A172 (cell line): ENCODE results near the gene LPCAT1. TPM values are rescaled to one million over a fixed set of nuclear protein-coding genes. Genes with fewer than 3 reads are reported as not detected.
"Not testable (repeated sequence)": the region's sequence is repeated elsewhere in the genome, so short reads cannot be mapped to it uniquely, and the experiment has no call there.

Experiments
- DNase-seq: peaks from one replicate; pipeline ENCODE4 v3.0.0-alpha.2; 2015; ENCODE audit warnings: low spot score
- total RNA-seq: library from RNA; depleted of rRNA; stranded (reverse); fragments of >200 nt; shearing (Covaris generic); gene quantifications from 2 replicates; pipeline ENCODE4 v1.2.3, GENCODE V29; 2014; rRNA removed

LPCAT1 gene, protein sequence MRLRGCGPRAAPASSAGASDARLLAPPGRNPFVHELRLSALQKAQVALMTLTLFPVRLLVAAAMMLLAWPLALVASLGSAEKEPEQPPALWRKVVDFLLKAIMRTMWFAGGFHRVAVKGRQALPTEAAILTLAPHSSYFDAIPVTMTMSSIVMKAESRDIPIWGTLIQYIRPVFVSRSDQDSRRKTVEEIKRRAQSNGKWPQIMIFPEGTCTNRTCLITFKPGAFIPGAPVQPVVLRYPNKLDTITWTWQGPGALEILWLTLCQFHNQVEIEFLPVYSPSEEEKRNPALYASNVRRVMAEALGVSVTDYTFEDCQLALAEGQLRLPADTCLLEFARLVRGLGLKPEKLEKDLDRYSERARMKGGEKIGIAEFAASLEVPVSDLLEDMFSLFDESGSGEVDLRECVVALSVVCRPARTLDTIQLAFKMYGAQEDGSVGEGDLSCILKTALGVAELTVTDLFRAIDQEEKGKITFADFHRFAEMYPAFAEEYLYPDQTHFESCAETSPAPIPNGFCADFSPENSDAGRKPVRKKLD
- 46.1 and 97.1 TPM in 2 replicates for total RNA-seq

- DNase-seq, result peak; percentile 28
These were observed at the start of gene LPCAT1 for GRCh38 chr5:1523793-1524480. TSS of gene LPCAT1 (minus strand) at chr5:1523960. CDS start at chr5:1523844, 116 bp downstream.

GRCh38 chr5:1571875-1572274 lies 48.1 kb upstream of the LPCAT1 start:
- DNase-seq, result not testable (repeated sequence)

DNA sequence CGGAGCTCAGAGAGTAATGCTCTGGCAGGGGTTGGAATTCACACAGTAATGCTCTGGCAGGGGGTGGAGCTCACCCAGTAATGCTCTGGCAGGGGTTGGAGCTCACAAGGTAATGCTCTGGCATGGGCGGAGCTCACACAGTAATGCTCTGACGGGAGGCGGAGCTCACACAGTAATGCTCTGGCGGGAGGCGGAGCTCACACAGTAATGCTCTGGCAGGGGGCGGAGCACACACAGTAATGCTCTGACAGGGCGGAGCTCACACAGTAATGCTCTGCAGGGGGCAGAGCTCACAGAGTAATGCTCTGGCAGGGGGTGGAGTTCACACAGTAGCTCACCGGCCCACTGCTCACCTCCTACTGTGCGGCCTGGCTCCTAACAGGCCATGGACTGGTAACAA lies 47.2 kb upstream of the LPCAT1 start:
- DNase-seq, result no peak

- DNase-seq, result peak; percentile 82
These were observed 44.6 kb upstream of the LPCAT1 start for GRCh38 chr5:1568201-1568979.

GRCh38 chr5:1567527-1568200 lies 43.9 kb upstream of the LPCAT1 start:
- not testable (repeated sequence) for DNase-seq

GRCh38 chr5:1565737-1566734 lies 42.3 kb upstream of the LPCAT1 start:
- no peak for DNase-seq

GRCh38 chr5:1564824-1565736 lies 41.3 kb upstream of the LPCAT1 start:
- no peak for DNase-seq

- peak; percentile 74 for DNase-seq
These were observed 40.5 kb upstream of the LPCAT1 start for GRCh38 chr5:1564182-1564748.

DNA sequence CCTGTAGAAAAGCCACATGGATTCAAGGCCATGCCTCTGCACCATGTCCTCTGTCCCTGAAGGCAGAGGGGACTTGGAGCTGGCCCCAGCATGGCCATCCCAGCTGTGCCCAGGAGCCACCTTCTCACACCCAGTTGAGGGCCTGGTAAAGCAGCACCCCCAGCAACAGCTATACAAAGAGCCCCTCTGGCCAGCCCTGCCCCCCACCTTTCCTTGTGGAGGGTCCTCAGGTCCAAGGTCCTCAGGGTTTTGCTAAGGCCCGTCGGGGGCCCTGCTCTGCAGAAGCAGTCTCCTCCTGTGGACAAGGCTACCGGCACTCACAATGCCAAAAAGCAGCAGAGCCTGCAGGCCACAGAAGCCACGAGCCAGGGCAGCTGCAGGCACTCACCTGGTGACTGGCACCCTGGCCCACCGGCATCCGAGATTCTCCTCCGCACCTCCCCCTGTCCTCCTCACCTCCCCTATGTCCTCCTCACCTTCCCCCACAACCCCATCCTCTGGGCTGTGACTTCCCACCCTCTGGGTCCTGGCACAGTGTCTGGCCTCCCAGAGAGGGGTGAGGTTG lies 39.9 kb upstream of the LPCAT1 start:
- no peak for DNase-seq

DNA sequence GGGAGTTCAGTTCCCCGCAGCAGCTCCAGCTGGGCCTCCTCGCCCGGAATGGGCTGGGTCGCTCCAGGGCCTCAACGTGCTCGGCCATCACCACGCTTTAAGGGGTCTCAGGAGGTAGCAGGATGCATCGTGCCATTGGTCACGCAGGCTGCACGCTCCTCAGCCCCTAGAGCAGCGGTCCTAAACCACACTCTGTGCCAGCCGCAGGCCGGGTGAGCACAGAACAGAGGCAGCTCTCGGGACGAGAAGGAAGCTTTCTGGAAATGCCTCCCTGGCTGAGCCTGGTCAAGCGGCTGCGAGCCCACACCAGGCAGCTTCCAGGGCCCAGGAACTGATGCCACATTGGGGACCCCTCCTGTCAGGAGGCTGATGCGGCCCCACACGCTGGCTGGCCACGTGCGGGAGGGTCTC lies 39.3 kb upstream of the LPCAT1 start:
- DNase-seq, result no peak

DNA sequence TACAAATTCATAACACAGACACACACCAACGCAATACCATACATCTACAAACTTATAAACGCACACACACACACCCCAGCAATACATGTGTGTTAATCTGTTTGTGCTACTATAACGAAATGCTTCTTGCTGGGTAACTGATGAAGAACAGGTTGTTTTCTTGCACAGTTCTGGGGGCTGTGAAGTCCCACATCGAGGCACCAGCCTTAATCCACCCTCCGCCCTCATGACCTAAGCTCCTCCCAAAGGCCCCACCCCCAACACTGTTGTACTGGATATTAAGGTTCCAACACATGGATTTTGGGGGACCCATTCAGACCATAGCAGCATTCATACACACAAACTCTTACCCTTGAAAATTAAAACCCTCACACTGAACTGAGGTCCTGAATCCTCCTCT lies 38.8 kb upstream of the LPCAT1 start:
- no peak for DNase-seq

DNA sequence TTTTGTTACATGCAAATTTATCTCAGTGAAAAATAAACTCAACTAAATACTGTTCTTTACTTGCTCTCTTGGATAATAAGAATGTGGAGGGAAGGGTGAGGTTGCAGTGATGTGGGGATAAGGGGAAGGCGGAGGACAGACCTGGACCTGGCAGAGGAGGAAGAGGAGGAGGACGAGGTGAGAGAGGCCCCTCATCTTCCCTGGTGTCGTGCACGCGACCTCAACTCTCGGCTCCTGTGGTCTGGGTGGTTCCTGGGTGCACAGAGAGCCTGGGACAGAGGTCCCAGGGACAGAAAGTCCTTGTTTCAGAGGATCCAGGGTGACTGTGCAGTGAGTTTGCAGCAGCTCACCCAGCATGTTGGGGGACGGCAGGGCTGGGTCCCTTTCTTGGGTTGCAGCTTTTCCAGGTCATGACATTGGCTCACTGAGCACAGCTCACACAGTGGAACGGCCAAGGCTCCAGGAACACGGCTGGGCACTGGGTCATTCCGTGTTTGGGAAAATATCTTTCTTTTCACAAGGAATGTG lies 37.7 kb upstream of the LPCAT1 start:
- DNase-seq, result no peak

- not testable (repeated sequence) for DNase-seq
These were observed 36.7 kb upstream of the LPCAT1 start for GRCh38 chr5:1560499-1560898.

DNA sequence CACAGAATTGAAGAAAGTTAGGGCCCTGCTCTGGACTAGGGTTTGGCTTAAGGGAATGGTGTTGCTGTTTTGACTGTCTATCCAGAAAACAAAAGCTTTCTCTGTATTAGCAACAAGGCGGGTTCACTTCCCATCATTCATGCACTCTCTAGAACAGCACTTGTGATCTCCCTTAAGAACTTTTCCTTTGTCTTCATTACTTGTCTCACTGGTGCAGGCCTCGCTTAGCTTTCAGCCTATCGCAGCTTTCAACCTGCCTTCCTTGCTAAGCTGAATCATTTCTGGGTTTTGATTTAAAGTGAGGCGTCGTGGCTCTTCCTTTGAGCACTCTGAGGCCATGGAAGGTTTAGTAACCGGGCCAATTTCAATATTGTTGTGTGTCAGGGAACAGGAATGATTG lies 35.2 kb upstream of the LPCAT1 start:
- DNase-seq, result no peak

DNA sequence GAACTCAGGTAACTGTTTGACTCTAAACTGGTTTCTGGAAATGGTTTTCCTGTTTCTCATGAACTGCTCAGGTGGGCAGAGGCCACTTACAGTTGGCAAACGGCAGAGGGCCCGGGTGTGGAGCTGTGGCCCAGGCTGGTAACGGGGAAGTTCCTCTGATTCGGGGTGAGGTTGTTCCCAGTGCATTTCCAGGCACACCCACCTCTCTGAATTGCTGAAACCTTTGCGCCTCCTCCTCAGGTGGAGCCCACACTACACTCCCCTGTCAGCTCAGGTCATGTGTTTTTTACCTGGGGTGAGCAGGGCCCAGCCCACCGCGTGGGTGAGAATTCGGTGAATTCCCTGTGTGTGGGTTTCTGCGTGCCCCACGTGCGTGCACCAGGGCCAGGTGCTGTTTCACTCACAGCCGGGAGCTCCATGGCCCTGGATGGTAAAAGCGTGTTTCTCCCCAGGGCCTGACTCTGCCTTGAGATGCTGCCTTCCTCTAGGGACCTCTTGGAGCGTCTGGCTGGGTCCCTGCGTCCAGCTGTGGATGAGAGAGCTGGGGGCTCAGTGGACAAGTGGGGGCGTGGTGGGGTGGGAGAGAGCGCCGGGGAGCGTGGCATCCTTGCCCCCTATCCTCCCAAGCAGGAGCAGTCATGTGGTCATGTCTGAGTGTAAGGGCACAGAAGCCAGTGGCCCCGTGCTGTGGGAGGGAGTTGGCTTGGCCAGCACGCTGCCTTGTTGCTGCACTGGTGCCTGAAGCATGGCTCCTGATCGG lies 33.5 kb upstream of the LPCAT1 start:
- no peak for DNase-seq

DNA sequence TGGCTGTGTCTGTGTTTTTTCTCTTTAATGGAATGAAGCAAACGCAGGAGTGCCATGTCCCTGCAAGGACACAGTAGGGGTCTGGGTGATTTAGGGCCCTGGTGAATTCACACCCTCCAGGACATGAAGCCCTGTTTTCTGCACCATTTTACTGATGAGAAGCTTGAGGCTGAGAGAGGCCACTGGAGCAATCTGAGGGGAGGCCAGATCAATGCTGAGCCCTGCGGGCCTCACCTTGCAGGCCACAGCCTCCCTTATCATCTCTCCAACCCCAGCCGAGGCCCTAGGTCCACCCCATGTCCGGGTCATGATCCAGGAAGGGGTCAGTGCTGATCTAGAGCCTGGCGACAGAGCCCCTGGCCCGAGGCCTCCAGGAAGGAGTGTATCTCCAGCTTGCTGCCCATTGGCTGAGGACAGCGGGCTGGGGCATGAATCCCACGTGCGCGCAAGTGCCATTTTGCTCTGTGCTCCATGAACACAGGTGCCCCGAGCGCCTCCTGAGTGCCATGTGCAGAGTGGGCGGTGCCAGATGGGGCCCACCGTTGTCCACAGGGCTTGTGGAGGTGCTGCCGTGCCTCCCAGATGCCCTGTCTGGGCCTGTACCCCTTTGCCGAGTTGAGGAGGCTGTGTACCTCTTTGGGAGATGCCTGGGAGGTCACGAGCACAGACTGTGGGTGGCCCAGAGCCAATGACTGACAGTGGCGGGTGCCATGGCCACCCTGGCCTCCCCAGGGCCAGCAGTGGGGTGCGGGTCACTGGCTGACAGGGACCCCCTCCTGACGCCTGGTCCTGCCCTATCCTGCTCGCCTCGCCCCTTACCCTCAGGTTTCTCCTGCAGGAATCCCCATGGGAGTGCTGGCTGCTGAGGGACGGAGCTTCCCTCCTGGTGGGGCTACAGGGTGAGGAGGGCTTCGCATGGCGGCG lies 32.3 kb upstream of the LPCAT1 start:
- DNase-seq, result no peak
